GM12872 (cell line): ENCODE results near the gene CDKN2D.

Source experiments
- CTCF ChIP-seq: IDR thresholded peaks from 3 replicates; pipeline ENCODE4 v1.5.1; 2011; ENCODE audit warnings: low read depth, mild to moderate bottlenecking, low read length, moderate library complexity; ENCODE audit not compliant: insufficient read depth

CDKN2D gene

GRCh38 chr19:10575011-10575716 is 6.4 kb upstream of the CDKN2D start:
- no peak for TF ChIP-seq CTCF

- no peak for TF ChIP-seq CTCF
Observed at GRCh38 chr19:10574462-10574861, 5.7 kb upstream of the CDKN2D start.

DNA sequence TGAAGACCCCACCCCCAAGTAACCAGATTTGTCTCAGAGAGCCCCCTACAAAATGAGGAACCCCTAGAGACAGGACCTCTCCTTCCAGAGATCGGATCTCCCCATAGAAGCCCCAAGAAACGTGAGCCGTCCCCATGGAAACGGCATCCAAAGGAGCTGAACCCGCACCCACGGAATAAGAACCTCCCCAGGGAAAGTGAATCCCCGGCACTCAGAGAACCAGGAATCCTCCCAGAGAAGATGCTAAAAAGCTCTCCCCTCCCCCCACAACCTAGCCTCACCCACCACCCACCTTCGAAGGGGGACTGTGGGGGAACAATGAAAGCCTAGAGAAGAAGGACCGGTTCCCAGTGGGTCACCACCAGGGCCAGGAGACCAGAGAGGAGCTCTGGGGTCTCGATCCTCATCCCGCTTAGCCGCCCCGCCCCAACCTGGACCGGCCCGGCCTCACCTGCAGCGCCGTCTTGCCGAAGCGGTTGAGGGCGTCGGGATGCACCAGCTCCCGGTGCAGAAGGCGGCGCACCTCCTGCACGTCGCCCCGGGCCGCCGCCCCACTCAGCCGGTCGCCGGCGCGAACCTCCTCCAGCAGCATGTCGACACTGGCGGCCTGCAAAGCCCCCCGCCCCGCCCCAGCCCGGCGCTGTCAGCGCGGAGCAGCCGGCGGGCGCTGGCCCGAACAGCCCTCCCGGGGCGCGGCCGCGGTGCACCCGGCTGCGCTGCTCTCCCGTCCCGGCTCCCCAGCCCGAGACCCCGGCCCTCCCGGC is 535 bp downstream of the CDKN2D start:
- TF ChIP-seq CTCF: peak; percentile 9; the same call in 1 of the 3 replicates

DNA sequence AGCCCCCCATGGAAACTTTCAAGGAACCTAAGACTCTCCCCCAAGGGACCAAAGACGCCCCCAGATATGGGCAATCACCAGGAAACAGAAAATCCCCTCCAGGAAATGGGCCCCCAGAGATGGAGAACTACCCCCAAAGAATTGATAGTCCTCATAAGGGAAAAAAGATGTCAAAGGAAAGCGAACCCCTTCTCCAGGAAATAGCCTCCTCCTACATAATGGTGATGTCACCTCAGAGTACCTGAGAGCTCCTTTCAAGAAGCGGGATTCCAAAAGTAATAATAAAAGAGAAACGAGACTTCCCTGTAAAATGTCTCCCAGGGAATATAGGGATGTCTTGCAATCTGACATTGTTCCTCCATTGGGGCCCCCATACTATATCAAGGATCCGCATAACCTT is 1.1 kb downstream of the CDKN2D start:
- TF ChIP-seq CTCF: no peak

- TF ChIP-seq CTCF: no peak
Observed at GRCh38 chr19:10566658-10567410, 1.9 kb downstream of the CDKN2D start.

- TF ChIP-seq CTCF: no peak
Observed at GRCh38 chr19:10566408-10566657, 2.4 kb downstream of the CDKN2D start.
